GM19238 (cell line): ENCODE results near the gene ITGB5.

Experiments used
- DNase-seq: peaks from one replicate; pipeline ENCODE4 v3.0.0; 2011; ENCODE audit warnings: low spot score; ENCODE audit not compliant: insufficient read length

The ITGB5 gene, protein sequence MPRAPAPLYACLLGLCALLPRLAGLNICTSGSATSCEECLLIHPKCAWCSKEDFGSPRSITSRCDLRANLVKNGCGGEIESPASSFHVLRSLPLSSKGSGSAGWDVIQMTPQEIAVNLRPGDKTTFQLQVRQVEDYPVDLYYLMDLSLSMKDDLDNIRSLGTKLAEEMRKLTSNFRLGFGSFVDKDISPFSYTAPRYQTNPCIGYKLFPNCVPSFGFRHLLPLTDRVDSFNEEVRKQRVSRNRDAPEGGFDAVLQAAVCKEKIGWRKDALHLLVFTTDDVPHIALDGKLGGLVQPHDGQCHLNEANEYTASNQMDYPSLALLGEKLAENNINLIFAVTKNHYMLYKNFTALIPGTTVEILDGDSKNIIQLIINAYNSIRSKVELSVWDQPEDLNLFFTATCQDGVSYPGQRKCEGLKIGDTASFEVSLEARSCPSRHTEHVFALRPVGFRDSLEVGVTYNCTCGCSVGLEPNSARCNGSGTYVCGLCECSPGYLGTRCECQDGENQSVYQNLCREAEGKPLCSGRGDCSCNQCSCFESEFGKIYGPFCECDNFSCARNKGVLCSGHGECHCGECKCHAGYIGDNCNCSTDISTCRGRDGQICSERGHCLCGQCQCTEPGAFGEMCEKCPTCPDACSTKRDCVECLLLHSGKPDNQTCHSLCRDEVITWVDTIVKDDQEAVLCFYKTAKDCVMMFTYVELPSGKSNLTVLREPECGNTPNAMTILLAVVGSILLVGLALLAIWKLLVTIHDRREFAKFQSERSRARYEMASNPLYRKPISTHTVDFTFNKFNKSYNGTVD

GRCh38 chr3:124887177-124887931, at the start of gene ITGB5:
Gene ITGB5 (minus strand): TSS chr3:124887365. CDS start chr3:124887000, 365 bp downstream.
- DNase-seq = peak; percentile 22

DNA sequence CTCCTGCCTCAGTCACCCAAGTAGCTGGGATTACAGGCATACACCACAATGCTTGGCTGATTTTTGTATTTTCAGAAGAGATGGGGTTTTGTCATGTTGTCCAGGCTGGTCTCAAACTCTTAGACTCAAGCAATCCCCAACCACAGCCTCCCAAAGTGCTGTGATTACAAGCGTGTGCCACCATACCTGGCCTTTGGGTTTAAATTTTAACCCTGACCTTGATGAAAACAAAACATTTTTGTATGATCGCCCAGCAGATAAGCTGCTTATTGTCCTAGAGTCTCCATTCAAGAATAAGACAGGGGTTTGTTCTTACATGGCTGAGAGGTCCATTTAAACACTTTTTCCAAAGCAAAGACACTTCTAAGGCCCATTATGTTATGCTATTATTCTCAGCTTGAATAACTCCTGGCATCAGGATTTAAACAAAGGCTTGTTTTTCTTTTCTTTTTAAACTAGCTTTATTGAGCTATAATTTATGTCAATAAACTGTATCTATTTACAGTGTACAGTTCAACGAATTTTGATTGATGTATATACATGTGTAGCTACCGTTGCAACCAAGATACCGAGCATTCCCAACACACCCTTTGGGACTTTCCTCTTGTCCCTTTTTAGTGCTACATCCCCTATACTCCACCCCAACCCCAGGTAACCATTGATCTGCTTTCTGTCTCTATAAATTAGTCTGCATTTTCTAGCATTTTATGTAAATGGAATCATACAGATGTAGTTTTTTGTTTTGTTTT, 48.8 kb upstream of the ITGB5 start:
- no peak for DNase-seq

GRCh38 chr3:124935264-124935663, 48.1 kb upstream of the ITGB5 start:
- DNase-seq = no peak

DNA sequence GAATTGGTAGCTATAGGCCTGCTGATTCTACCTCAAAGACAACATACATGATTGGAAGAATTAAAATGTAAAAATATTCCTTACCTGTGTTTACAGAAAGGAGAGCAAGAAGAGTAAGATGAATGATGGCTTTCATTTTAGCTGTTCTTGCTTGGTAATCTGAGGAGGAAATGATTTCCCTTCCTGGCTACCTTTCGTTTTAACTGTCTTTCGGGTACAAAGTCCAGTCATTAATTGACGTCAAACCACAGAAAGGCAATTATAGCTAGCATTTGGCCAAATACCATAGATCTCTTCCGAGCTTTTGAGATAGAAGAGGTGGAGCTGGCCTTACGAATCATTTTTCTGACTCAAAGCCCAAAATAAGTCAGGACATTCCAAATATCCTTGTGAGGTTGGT, 47.4 kb upstream of the ITGB5 start, which contains the start of gene MUC13:
TSS of gene MUC13 (minus strand) at position 175 of the 400 bp plus-strand sequence. CDS start at position 136, 39 bp downstream.
- DNase-seq = no peak

GRCh38 chr3:124928333-124929202, 41.4 kb upstream of the ITGB5 start:
- DNase-seq = no peak

DNA sequence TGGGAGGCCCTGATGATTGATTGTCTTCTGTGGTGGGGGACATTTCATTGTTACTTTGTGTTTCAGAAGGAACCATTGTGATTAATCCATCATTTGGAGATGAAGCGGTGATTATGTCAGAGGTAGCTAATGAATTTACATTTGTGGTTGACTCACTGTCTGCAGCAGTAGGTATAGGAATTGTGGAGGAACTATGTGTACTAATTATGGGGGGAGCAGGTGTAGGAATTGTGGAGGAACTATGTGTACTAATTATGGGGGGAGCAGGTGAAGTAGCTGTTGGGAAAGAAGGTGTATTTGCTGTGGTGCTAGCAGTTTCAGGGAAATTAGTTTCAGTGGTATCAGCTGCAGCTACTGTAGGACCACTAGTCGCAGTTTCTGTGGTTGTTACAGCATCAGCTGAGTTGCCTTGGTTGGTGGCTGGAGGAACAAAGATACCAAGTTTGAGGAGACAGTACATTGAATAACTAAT, 40.4 kb upstream of the ITGB5 start:
- peak; percentile 45 for DNase-seq

GRCh38 chr3:124926426-124927101, 39.4 kb upstream of the ITGB5 start:
- DNase-seq = no peak

GRCh38 chr3:124924741-124925140, 37.6 kb upstream of the ITGB5 start:
- no peak for DNase-seq

DNA sequence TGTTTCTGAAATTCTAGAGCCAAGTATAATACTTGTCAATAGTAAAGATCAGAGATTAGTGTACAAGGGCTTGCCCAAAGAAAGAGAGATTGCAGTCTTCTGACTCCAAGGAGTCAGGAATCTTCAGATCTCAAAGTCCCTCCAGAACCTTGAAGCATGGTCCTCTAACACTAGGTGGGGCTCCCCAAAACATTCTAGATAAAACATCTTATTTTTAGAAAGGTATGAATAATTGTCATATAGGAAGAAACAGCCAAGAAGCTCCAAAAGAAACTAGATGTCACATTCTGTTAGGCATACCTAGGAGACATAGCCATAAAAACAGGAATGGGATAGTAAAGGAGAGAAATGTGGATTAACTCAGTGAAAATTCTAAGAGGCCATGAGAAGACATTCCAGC, 36.7 kb upstream of the ITGB5 start:
- no peak for DNase-seq

DNA sequence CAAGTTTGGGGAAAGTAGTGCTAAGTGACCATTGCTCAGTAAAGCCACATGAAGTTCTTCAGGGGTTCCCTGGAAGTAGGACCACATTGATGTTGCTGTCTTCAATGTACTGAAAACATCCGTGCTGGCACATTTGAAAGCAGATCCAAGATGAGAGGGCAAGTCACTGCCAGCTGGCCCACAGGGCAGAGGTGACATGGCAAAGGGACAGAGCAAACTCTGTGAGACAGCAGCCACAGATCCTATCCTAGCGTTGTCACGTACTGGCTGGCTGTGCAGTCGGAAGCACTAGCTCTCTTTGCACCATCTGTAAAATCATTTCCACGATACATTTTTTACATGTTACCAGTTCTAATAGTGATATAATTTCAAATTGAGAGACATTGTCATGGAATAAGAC, 33.6 kb upstream of the ITGB5 start:
- no peak for DNase-seq

DNA sequence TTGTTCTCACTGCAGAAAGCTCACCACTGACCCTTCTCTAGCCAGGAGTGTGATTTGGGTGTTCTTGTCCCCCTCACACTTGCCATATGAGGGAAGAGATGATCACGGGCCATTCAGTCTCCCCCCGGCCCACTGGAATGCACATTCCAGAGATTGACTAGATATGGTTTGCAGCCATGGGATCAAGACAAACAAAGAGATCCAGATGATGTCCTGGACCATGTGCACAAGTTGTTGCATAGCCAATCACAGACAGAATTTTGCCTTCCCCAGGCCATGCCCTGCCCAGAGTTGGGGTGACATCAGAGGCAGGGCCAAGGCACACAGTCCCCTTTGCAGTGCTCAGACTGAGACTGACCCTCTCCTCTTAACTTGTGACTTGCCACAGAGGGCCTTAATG, 32.6 kb upstream of the ITGB5 start:
- DNase-seq = no peak

GRCh38 chr3:124918524-124918923, 31.4 kb upstream of the ITGB5 start:
- no peak for DNase-seq

DNA sequence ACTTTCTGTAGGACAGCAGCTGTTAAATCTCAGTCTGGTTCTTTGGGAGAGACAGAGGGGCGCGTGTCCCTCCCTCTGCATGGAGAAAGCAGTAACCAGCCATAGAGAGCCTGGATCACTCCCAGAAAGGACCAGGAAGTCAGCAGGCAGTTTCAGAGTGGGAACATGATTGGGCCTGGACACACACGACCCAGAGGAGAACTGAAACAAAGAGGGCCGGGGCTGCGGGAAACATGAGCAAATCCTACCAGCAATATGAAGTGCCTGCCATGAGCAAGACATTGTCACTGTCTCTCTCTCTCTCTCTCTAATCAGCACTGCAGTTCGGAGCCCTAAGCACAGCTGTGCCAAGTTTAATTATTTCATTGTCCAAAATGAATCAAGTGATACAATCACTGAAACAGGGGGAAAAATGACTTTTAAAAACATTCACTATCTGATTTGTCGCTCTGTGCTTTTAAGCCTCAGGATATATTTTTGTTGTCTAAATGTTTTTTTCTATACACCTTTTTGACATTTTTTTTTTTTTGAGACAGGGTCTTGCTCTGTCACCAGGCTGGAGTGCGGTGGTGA, 29.8 kb upstream of the ITGB5 start:
- no peak for DNase-seq

DNA sequence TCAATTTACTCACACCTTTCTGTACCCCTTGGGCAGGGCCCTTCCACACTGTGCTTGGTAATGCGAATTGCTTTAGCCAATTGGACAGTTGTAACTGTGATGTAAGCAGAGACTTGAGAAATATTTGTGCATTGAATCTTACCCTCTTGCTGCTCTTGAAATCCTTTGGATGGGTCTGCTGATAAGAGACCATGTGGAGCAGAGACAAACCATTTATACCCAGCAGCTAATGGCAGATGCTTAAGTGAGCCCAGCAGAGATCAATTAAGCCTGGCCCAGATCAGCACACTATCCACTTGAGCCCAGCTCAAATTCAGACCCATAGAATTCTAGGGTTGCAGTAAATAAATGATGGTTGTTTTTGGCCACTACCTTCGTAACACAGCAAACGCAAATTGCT, 28.1 kb upstream of the ITGB5 start:
- no peak for DNase-seq

DNA sequence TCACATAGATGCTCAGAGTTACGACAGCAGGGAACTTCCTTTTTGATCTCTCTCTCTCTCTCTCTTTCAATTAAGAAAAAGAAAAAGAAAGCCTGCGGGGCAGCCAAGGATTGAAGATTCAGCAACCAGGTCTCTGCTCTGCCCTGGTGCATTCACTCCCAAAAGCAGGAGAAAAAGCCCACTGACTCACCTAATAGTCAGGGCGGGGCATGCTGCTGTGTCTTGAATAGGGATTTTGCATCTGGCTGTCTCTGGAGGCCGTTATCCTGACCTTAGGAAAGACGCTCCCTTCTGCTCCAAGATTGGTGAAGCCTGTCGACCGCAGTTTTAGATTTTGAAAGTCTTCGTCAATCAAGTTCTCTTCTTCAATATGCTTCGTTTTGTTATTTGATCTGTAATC, 20.8 kb upstream of the ITGB5 start:
- no peak for DNase-seq

- no peak for DNase-seq
Observed at GRCh38 chr3:124904835-124905492, 17.8 kb upstream of the ITGB5 start.

GRCh38 chr3:124903896-124904834, 17.0 kb upstream of the ITGB5 start:
- no peak for DNase-seq
